GM19397 (cell line): ENCODE data around the gene COBL.

Experiments
- ATAC-seq: cut with Tn5 transposase; IDR thresholded peaks from one replicate; pipeline ENCODE4 v1.9.1; 2021; ENCODE audit warnings: mild to moderate bottlenecking, moderate library complexity; ENCODE audit not compliant: unreplicated experiment

Gene COBL

DNA sequence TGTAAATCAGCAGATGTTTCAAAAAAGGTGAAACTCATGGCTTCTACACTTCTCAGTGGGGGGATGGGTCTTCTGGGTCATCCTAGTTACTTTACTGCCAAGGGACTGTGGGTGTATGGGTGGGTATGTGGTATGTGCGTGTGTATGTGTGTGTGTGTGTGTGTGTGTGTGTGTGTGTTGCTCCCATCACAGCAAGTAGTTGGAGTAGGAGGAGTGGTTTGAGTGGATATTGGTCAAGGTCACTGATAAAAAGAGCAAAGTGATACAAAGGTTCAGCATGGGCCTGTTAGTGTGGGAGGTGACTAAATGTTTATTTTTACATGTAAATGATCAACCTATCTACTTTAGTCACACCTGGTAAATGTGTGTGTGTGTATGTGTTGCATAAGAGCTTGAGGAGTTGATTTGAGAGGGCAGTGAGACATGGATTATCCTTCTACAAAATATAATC, 11.8 kb upstream of the COBL start:
- no peak for ATAC-seq

DNA sequence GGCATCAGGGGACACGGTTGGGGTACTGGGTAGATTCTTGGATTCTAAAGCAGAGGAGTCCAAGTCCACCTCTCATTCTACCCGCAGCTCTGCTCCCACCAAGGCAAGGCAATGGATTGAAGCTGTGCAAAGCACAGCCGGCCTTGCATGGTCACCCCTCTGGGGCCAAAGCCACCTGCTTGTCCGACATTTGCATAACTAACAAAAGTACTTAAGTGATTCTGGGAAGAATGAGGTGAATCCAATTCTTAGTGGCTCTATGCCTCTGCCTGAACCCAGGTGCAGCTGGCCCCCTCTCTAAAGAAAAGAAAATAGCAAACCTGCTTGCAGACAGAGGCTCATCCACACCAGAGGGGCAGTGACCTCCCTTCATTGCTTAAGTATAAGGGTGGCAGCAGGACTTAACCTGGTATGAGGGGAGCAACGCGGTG, 10.7 kb upstream of the COBL start:
- ATAC-seq = no peak

DNA sequence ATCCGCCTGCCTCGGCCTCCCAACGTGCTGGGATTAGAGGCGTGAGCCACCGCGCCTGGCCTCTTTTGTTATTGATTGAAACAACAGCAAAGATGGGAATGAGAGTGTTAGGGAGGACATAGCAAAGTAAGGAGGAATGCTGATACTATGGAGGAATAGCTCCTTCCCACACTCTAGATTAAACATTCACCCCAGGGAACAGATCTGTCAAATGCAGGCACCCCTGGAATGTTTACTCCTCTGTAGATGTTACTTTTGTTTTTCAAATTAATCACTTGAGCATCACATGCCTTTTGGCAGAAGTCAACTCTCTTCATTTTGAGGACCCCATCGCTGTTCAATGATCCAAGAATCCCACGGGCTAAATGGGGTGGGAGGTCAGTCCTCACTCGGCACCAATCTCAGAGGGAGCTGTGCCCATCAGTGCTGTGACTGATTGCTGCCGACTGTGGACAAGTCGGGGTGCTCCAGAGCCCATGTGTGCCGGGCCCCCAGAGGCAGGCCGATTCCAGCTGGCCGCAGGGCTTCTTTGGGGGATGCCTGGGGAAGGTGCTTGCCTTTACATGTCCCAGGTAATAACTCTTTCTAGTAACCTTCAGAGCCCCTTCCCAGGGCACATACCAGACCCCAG, 10.2 kb upstream of the COBL start:
- no peak for ATAC-seq

DNA sequence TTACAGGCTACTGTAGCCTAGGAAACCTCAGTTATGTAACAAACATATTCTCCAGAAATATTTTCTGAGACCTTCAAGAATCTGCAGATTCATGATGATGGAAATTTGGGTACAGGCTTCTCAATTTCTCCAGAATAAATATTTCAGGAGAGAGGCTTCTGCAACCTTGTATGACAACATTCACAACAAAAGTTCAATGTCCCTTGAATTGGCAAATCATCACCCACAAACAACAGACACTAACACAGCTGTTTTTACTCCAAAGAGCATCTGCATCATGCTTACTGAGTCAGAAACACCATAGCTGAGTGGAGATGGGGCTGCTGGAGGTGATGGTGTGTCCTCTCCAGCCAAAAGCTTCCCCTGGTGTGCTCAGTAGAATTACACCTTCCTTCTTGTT, 9.3 kb upstream of the COBL start:
- no peak for ATAC-seq

DNA sequence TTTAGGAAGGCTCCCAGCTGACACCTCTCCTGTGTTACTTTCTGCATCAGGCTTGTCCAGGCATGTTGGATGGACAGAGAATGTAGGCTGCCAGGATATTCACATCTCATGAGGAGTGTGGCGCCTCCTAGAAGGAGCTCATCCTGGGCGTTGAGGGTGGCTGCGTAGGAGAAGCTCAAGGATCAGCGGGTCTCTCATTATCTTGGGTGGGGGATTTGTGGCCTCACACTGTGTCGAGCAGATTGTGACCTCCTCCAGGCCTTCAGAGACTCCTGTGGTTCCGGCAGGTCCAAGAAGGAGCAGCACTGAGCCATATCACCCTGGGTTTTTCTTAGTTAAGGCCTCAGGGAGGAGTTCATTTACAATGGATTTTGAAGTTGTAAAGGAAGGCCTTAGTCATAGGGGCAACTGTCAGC, 8.7 kb upstream of the COBL start:
- no peak for ATAC-seq

DNA sequence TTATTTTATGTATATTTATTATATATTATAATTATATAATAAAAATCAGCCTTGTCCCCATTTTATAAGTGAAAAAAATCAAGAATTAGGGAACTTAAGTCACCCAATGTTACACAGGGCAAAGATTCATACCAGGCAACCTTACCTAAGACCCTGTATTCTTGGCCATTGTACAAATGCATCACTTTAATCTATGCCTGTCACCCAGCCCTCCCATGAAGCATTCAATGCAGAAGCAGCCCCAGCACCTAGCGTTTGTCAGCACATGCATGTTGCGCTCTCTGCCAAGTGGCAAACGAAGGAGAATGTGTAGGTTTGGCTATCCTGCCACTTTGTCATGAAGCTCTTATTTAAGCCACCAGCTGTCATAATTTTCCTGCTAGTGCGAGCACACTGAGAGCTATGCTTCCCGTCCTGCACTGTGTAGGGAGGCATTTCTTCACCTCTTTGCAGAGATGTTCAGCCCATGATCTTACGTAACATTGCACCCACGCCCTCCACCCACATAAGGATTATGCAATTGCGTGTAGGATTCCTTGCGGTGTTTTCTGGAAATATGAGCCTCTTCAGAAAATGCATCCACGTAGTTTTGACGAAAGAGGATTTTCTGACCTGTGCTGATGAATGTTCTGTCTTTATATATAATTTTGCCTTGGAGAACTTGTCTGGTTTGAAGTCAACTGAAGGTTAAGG, 7.7 kb upstream of the COBL start:
- ATAC-seq = no peak

DNA sequence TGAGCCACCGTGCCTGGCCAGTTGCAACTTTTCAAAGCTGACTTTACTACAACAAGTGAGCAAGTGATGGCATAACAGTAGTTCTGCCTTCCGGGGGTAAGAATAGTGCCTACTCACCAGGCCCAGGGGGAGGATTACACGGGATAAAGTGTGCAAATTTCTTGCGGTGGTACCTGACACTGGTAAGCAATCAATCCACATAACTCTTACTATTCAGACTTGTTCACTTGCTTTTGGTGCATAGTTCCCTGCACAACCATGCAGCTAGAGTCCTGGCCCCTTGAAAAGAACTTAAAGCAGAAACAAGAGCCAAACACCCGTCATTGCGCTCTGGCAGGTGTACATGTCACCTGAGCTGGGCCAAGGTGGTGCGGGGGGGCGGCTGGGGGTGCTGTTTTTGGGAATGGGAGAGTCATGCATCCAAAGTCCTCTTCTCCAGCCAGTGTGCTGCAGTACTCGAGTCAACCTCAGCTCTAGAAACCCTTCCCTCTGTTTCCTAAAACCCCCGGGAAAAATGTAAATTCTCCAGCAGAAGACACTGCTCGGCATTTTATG, 5.4 kb upstream of the COBL start:
- no peak for ATAC-seq

DNA sequence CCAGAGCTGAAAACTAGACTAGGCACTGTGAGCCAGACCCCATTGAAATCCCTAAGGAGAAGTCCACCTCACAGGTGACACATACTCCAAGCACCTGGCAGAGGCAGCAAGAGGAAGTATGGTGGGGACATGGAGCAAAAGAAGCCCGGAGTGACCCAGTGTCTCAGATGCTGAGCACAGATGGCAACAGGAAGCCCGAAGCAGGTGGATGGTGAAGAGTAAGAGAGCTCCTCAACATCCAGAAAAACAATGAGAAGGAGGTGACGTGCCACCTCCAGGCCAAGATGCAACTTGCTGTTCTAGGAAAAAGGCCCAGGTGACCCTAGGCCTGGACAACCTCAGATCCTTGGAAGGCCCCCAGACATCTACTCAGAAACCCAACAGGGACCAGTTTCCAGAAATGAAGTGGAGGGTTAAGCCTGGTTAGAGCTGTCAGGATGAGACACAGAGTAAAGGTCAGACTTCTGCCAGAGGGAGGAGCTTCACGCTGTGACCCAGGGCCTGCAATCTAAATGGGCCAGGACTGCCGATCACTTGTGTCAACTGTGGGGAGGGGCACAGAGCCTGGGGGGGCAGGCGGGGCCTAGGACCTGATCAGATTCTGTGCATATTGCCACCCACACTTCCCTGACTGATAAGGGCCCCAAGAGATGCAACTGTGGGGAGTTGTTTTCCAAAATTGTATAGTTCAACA, 2.4 kb upstream of the COBL start:
- no peak for ATAC-seq

DNA sequence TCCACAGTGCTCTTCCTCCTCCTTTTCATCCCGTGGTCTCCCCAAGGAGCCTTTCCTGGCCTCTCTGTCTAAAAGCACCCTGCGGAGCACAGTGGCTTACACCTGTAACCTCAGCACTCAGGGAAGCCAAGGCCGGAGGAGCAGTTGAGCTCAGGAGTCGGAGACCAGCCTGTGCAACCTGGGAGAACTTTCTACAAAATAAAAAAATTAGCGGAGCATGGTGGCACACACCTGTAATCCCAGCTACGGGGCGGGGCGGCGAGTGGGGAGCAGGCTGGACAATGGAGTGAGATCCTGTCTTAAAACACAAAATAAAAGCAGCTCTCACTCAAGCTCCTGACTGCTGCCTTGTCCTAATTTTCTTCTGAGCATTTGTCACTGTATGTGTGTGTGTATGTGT, 1.4 kb upstream of the COBL start:
- no peak for ATAC-seq

DNA sequence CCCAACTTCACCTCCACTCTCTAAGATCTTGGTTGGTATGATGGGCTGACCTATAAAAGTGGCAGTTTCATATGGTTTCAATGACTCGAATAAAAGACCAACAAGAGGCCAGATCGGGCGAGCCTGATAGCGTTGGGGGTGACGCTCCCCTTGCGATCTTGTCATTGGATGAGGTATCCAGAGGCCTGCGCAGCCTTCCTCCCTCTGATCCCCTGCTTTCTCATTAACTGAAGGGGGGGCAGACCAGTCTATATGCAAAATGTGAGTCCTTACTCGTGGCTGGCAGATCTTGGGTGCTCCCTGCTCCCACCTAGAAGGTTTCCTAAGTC, 937 bp upstream of the COBL start:
- ATAC-seq = no peak

DNA sequence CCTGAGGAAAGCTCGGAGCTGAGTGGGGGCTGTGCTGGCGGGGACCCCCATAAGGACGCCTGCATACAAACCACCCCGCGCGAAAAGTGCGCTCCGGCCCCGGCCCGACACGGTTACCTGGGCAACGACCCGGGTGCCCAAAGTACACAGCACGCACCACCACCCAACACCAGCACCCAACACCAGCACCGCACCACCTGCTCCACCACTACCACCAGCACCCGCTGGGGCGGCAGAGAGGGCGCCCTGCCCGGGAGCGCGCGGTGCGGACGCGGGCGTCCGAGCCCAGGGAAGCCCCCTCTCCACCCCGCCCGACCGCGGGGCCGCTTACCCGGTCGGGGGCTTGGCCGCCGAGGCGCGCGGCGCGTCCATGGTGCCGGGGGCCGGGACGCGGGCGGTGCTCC, 345 bp downstream of the COBL start:
- ATAC-seq = no peak

DNA sequence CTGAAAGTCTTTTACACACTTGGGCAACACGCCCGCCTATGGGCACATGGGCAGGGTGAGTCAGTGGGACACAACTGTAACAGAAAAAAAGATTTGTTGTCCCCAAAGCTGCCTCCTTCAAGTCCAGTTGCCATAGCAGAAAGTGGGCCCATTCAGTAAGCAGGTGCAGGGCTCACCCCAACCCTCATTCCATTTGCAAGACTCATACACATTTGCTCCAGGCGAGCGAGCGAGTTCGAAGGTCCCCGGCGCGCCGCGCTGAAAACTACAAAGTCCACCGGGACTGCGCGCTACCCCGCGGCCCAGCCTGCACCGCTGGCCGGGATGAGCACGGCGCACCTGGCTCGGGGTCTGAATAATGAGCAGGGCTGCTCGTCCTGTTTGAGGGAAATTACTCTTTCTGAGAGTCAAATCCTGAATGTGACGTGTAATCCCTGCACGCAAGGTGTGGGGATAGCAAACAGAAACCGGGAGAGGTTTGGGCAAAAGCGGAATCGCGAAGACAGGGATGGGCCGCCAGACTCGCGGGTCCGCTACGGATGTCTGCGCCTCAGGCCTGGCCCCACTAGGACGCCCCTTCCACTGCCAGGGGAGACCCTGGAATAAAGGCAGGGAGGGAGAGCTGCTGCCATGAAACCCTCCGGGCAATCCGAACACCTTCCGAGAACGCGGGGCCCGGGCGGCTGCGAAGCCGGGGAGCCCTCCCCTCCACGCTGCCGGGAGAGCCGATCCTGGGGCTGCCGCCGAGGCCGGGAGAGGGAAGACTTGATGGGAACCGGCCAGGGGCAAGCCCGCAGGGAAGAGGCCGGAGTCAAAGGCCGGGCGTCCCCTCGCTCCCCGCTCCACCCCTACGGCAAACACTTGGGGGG, 982 bp downstream of the COBL start:
- no peak for ATAC-seq

DNA sequence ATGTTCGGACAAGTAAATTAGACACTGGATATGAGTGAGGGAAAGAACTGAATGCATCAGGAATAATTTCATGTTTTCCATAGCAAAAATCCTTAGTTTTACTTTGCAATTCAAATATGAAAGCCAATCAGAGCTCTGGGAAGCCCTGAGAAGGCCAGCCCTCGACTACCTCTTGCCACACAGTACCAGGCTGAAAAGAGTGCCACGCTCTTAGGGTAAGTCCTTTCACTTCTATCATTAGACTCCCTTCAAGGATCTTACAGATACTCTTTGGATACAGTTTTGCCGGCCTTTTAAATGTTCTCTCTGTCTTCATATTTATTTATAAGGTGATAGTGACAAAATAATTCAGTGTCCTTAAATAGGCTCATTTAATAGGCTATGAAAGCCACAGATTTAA, 1.9 kb downstream of the COBL start:
- ATAC-seq = no peak

DNA sequence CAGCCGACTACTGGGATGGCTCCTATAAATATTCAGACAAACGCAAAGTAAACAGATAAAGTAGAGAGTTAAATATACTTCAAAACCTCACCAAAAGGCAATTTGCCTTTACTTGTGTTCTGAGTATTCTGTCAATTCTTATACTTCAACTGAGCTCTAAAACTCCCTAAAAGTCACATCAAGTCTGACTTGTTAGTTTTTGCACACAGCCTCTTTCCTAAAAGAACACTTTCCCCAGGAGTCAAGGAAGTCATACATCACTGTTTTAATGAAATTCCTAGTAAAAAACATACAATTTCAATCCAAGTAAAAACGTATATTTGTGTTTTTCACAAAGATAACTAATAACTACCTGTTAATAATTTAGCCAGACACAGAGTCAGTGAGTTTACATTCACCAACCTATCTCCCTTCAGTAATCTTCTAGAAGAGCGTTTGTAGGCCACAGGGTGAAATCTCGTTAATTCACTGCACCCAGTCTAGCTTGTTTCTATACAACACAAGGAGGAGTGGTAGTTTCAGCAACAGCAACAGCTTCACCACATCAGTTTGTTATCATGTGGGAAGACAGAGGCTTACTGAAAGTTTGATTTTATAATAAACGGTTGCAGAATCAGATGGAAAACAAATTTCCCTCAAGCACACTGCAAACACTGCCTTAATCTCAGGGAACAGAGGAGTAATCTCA, 2.7 kb downstream of the COBL start:
- ATAC-seq = no peak

DNA sequence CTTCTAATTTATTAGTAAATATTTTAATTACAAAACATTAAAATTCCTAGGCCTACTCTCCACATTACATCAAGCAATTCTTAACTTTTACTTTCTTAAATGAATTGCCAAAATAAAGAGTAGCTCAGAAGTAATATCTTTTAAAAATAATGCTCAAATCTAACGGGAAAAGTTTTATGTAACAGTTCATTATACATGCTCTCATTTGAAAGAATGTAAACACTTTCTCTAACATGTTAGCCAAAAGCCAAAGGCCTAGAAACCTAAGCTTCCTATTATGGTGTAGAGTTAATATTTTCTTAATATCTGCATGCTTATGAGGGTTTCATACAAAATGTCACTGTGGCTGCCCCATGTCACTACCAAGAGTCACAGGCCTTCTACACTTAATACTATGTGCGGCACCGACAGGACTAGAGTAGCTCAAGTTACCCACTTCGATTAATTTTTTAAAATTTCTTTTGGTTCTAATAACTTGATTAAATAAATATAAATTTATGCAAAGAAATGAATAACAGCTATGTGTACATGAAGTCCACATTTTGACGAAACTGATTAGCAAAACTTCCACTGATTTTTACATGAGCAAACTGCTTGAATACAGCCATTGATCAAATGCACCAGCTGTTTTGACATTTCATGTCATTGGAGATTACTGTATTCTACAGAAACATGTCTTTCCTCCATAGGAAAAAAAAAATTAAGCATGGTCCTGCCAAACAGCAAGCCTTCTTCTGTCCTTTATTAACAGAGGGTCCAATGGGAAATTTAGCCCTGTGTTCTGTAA, 3.5 kb downstream of the COBL start:
- no peak for ATAC-seq

DNA sequence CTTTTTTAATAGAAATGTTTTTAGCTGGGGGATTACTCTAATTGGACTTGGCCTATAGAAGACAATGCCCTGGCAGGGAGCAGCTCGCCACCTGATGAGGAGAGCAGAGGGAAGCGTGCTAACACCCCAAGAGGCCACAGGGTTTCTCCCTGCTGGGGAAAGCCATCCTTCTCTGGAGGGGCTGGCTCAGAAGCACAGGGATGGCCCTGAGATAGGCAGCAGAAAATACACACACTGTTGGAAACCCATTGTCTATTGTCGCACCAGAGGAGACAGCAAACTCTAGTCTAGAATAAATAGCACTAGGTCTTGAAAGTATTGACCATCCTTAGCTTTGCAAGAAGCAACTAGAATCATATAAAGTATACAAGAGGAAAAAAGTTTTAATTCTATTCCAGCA, 5.4 kb downstream of the COBL start:
- no peak for ATAC-seq

DNA sequence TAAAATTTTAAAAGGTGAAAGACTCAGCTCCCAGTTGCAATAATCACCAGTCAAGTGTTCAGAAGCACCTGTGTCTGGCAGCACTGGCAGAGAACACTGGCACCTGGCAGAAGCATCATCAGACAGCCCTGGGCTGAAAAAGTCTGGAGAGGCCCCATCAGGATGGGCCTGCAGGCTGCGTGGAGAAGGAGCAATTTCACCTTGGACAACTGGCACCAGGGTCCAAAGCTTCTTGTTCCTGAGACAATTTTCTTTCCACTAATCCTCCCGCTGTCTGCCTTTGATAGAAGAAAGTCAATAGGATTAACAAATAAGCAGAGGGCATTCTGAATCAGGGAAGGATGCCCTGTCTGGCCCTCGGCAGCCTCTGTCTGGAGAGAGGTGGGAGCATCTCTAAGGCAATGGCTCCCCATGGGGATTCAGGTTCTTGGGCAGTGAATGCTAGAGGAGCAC, 6.5 kb downstream of the COBL start:
- no peak for ATAC-seq

DNA sequence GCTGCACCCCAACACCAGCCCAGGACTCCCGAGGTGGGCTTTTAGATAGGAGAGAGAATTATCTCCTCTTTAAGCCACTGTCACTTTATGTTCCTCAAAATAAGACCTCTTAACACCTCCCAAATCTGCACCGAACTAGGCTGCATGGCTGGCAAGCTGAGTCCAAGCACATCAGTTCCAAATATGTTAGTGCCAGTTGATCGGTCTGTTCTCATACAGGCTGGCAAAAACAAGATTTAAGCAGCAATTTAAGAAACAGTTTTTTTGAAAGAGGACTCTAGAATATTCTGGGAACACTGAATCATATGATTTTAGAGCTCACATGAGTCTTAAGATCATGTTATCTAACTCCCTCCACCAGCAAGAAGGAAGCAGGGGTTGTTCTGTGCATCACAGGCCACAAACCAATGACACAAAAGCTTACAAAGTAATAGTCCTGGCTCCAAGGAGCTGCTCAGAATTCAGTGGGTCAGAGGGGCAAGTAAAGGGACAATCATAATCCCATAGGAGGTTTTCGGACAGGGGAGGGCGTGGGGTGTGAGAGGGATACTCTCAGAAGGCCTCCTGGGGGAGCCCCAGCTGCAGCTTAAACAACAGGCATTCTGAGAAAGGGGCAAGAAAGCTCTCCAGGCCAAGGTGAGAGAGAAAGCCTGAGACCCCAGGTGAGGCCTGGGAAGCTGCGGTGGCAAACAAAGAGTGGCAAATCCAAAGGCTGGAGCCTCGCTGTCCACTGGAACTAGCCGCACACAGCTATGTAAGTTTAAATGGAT, 7.1 kb downstream of the COBL start:
- no peak for ATAC-seq

DNA sequence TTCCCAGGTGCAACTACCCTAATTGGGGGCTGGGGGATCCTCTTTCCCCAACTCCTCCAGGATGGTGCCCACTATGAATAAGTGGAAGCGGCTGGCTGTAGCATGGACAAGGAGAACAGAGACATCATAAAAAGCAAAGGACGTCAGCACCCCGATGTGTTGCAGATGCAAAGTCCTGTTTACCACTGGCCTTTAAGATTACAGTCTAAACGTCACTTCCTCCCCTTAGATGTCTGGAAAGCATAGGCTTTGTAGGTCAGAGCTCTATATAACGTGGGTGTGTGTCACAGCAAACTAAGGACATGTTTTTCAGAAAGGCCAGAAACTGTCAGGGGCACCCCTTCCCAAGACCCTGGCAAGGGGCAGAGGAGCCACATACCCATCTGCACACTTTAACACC, 7.9 kb downstream of the COBL start:
- ATAC-seq = no peak
